HEK293T (cell line): Measurements from ENCODE around the gene SPACA6.

ENCODE experiments used
- CTCF ChIA-PET: fragments of 350-600 bp; formaldehyde crosslinking; extraction: SDS; loops from one replicate; lab custom pipeline; 2021; ENCODE audit warnings: antibody characterized with exemption, inconsistent platforms; lab: Yijun Ruan, JAX
- POLR2A ChIA-PET: fragments of 350-600 bp; formaldehyde crosslinking; extraction: SDS; loops from one replicate; lab custom pipeline; 2020; ENCODE audit warnings: antibody characterized with exemption, inconsistent platforms; lab: Yijun Ruan, JAX
- DNase-seq: peaks from one replicate; pipeline ENCODE4 v3.0.0; 2012; ENCODE audit warnings: mixed read lengths; ENCODE audit errors: extremely low spot score
- ARNT ChIP-seq: fragments of 450-650 bp; IDR thresholded peaks from 2 replicates; pipeline ENCODE4 v1.6.1; 2017; ENCODE audit warnings: mild to moderate bottlenecking
- BHLHE40 ChIP-seq: fragments of 450-650 bp; IDR thresholded peaks from 2 replicates; pipeline ENCODE4 v1.6.1; 2016; ENCODE audit warnings: mild to moderate bottlenecking, moderate library complexity, borderline replicate concordance
- CTBP1 ChIP-seq: fragments of 450-650 bp; IDR thresholded peaks from 2 replicates; pipeline ENCODE4 v1.6.1; 2016; ENCODE audit warnings: borderline replicate concordance
- ELF4 ChIP-seq: fragments of 450-650 bp; IDR thresholded peaks from 2 replicates; pipeline ENCODE4 v1.6.1; 2017; ENCODE audit warnings: antibody characterized with exemption
- FOXA1 ChIP-seq: fragments of 450-650 bp; IDR thresholded peaks from 2 replicates; pipeline ENCODE4 v1.6.1; 2016; ENCODE audit warnings: mild to moderate bottlenecking
- FOXK2 ChIP-seq: fragments of 450-650 bp; IDR thresholded peaks from 2 replicates; pipeline ENCODE4 v1.6.1; 2016; ENCODE audit warnings: mild to moderate bottlenecking
- FOXM1 ChIP-seq: fragments of 450-650 bp; IDR thresholded peaks from 2 replicates; pipeline ENCODE4 v1.6.1; 2017; ENCODE audit warnings: mild to moderate bottlenecking, borderline replicate concordance
- HDGF ChIP-seq: fragments of 450-650 bp; IDR thresholded peaks from 2 replicates; pipeline ENCODE4 v1.6.1; 2017; ENCODE audit warnings: antibody characterized with exemption, borderline replicate concordance
- L3MBTL2 ChIP-seq: fragments of 450-650 bp; conservative IDR thresholded peaks from 2 replicates; pipeline ENCODE4 v1.6.1; 2016; ENCODE audit warnings: mild to moderate bottlenecking
- LEF1 ChIP-seq: fragments of 450-650 bp; IDR thresholded peaks from 2 replicates; pipeline ENCODE4 v1.6.1; 2017; ENCODE audit warnings: mild to moderate bottlenecking, borderline replicate concordance
- NFRKB ChIP-seq: fragments of 450-650 bp; IDR thresholded peaks from 2 replicates; pipeline ENCODE4 v1.6.1; 2016; ENCODE audit warnings: mild to moderate bottlenecking, moderate library complexity
- SP1 ChIP-seq: fragments of 450-650 bp; IDR thresholded peaks from 2 replicates; pipeline ENCODE4 v1.6.1; 2017
- SUZ12 ChIP-seq: fragments of 450-650 bp; IDR thresholded peaks from 2 replicates; pipeline ENCODE4 v1.6.1; 2016; ENCODE audit warnings: mild to moderate bottlenecking
- TARDBP ChIP-seq: fragments of 450-650 bp; IDR thresholded peaks from 2 replicates; pipeline ENCODE4 v1.6.1; 2016
- ZNF384 ChIP-seq: fragments of 450-650 bp; IDR thresholded peaks from 2 replicates; pipeline ENCODE4 v1.6.1; 2016
- TF ChIP-seq, protein P1 (sequence below): fragments of 450-650 bp; IDR thresholded peaks from 2 replicates; pipeline ENCODE4 v1.6.1; 2016

Gene SPACA6

DNA sequence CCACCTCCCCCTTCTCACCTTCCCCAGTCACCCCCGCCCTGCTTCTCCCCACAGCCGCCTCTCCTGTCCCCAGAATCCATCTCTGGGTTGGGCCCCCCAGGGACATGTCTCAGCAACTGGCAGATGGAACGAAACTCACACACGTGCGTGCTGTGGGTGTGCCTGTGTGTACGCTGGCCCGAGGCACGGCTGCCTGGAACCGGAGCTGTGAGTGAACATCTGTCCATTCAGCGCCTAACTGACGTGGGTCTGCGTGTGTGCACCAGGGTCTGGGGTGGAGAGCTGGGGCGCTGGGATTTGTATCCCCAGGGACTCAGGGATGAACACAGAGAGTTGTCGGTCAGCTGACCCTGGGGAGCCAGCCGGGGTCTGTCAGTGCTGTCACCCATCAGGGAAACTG, 31.4 kb downstream of the SPACA6 start:
- ChIA-PET POLR2A (no interaction called here), CTCF (no interaction called here)
- DNase-seq: no peak
- TF ChIP-seq FOXA1 (no peak), TARDBP (no peak), L3MBTL2 (no peak), NFRKB (no peak), ARNT (no peak), HDGF (no peak), LEF1 (no peak), BHLHE40 (no peak), SP1 (no peak), CTBP1 (no peak), SUZ12 (no peak), ELF4 (no peak)

DNA sequence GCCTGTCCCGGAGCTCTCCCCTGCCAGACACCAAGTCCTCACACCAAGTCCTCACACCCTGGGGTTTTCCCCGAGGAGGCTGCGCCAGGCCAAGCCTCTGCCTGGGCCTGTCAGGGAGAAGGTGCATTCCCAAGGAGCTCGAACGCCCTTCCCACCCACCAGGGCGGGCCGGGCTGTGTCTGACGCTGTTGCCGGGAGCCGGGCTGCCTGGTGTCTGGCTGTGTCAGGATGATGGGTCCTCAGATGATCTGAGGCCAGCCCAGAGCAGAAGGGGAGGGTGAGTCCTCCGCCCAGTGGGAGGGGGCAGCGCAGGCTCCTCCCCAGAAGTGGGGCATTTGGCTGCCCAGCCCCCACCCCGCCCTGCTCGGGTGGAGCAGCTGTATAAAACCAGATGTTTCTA, 32.9 kb downstream of the SPACA6 start:
- TF ChIP-seq L3MBTL2 (no peak), TARDBP (no peak), NFRKB (no peak), LEF1 (no peak), HDGF (no peak), BHLHE40 (no peak), CTBP1 (no peak), SP1 (no peak), ELF4 (no peak), FOXK2 (no peak), FOXA1 (no peak), SUZ12 (no peak), FOXM1 (no peak), ARNT (no peak)
- POLR2A ChIA-PET: no interaction called here
- no peak for DNase-seq
- CTCF ChIA-PET: no interaction called here

- TF ChIP-seq LEF1 (no peak), L3MBTL2 (no peak), ZNF384 (no peak), TARDBP (no peak), CTBP1 (no peak), FOXK2 (no peak), ELF4 (no peak), ARNT (no peak), FOXM1 (no peak), NFRKB (no peak), HDGF (no peak), BHLHE40 (no peak), FOXA1 (no peak), SUZ12 (no peak), SP1 (no peak)
- TF ChIP-seq, protein P1, sequence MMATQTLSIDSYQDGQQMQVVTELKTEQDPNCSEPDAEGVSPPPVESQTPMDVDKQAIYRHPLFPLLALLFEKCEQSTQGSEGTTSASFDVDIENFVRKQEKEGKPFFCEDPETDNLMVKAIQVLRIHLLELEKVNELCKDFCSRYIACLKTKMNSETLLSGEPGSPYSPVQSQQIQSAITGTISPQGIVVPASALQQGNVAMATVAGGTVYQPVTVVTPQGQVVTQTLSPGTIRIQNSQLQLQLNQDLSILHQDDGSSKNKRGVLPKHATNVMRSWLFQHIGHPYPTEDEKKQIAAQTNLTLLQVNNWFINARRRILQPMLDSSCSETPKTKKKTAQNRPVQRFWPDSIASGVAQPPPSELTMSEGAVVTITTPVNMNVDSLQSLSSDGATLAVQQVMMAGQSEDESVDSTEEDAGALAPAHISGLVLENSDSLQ: no peak
- ChIA-PET POLR2A (no interaction called here), CTCF (no interaction called here)
- DNase-seq: no peak
Observed at GRCh38 chr19:51727349-51727880, 34.3 kb downstream of the SPACA6 start.

- ChIA-PET POLR2A (no interaction called here), CTCF (interaction anchor here (0.7 kb wide), 1 partner anchor 293 kb away, joined by 3 read pairs; no protein-coding TSS in a partner anchor)
- DNase-seq: no peak
- TF ChIP-seq SUZ12 (no peak), FOXK2 (no peak), HDGF (no peak), ELF4 (no peak), BHLHE40 (no peak), TARDBP (no peak), ZNF384 (no peak), LEF1 (no peak), NFRKB (no peak), FOXA1 (no peak), L3MBTL2 (no peak), SP1 (no peak), CTBP1 (no peak), FOXM1 (no peak), ARNT (no peak)
- TF ChIP-seq, protein P1: no peak
Observed at GRCh38 chr19:51729781-51730180, 36.7 kb downstream of the SPACA6 start.

GRCh38 chr19:51733742-51734522, 40.8 kb downstream of the SPACA6 start:
- ChIA-PET CTCF (no interaction called here), POLR2A (no interaction called here)
- DNase-seq: no peak
- TF ChIP-seq TARDBP: no peak
- no peak for TF ChIP-seq CTBP1
- TF ChIP-seq LEF1: no peak

- DNase-seq: no peak
- TF ChIP-seq CTBP1 (no peak), FOXK2 (no peak), L3MBTL2 (no peak), LEF1 (no peak), FOXA1 (no peak), BHLHE40 (no peak), FOXM1 (no peak), SP1 (no peak), SUZ12 (no peak), TARDBP (no peak), HDGF (no peak), ZNF384 (no peak), ELF4 (no peak), NFRKB (no peak), ARNT (no peak)
- TF ChIP-seq, protein P1: no peak
Observed at GRCh38 chr19:51735759-51736449, 42.8 kb downstream of the SPACA6 start.

More at GRCh38 chr19:51735759-51736449, 42.8 kb downstream of the SPACA6 start:
- POLR2A ChIA-PET: no interaction called here
- CTCF ChIA-PET: interaction anchor here (1.0 kb wide), 1 partner anchor 42 kb away, joined by 4 read pairs; no protein-coding TSS in a partner anchor
